Ovary (tissue), 9 donors: ENCODE data around the gene ANTXR2. TPM values are rescaled to one million over a fixed set of nuclear protein-coding genes. Genes with fewer than 3 reads are reported as not detected.

Experiments
- DNase-seq, 5 donors: peaks; one replicate each; pipeline ENCODE4 v3.0.0-alpha.2; 2019 to 2020
- H3K27ac ChIP-seq, 2 donors: fragments of 200-600 bp; one replicate each; pipeline versions ENCODE4 v1.5.1 to v1.8.0; 2019 to 2022
- H3K27me3 ChIP-seq: fragments of 200-600 bp; one replicate; pipeline ENCODE4 v1.8.0; 2022
- H3K36me3 ChIP-seq: fragments of 200-600 bp; sonication (generic); one replicate; pipeline ENCODE4 v1.5.1; 2019
- H3K4me1 ChIP-seq: one replicate; pipeline ENCODE4 v1.8.1; 2013; ENCODE audit warnings: mild to moderate bottlenecking, moderate library complexity; ENCODE audit not compliant: insufficient read depth
- H3K4me3 ChIP-seq: fragments of 200-600 bp; sonication (generic); one replicate; pipeline ENCODE4 v1.5.1; 2017
- H3K9me3 ChIP-seq, 2 donors: fragments of 200-600 bp in 1 of 2; sonication (generic) in 1 of 2; one replicate each; pipeline versions ENCODE4 v1.5.1 to v1.8.1; 2013 to 2019; ENCODE audit warnings: mild to moderate bottlenecking in 1 of 2, moderate library complexity in 1 of 2
- EP300 ChIP-seq: sonication (generic); formaldehyde crosslinking; IDR thresholded peaks from one replicate; pipeline ENCODE4 v1.6.1; 2017; ENCODE audit warnings: antibody characterized with exemption
- POLR2A ChIP-seq: fragments of 450-650 bp; IDR thresholded peaks from one replicate; pipeline ENCODE4 v1.6.1; 2017; ENCODE audit warnings: antibody characterized with exemption, mild to moderate bottlenecking, moderate library complexity
- WGBS, 3 donors: extraction: QIAGEN DNeasy Blood & Tissue Kit in 1 of 3; methylation state at CpG; one replicate each; pipeline versions ENCODE4 v1.1.5 to v1.1.7; 2013 to 2017; 5-methylcytosine and 5-hydroxymethylcytosine counted together
- intact Hi-C, 4 donors: fragments of 100-400 bp; cut with DNase I; formaldehyde crosslinking; loops; one replicate each; pipeline versions ENCODE4 v1.11.0 to v1.15.1; 2022 to 2023
- polyA plus RNA-seq, 2 donors: library from polyadenylated mRNA; stranded (reverse); fragments of 200-250 nt in 1 of 2; fragments of 350-450 nt in 1 of 2; fragmentation: Illumina TruSeq in 1 of 2; extraction: RNeasy Lipid Tissue Mini Kit (QIAGEN cat#74804) in 1 of 2; gene quantifications; one replicate each; pipeline ENCODE4 v1.2.3, GENCODE V29; 2013 to 2014
- total RNA-seq, 7 donors: library from RNA; depleted of rRNA in 2 of 7; stranded (reverse); fragments of >200 nt in 2 of 7; fragmentation: NEBNext Ultra II Directional in 3 of 7; extraction: Animal tissue kit (Norgen Biotek cat#: 25700) in 3 of 7; gene quantifications; one replicate each; pipeline versions ENCODE4 v1.1.0 to v1.2.4, GENCODE V29; 2016 to 2023
- TF ChIP-seq, protein P1 (sequence below), 3 donors: fragments of 450-650 bp in 2 of 3; fragments of 200-600 bp in 1 of 3; IDR thresholded peaks; one replicate each; pipeline versions ENCODE4 v1.5.1 to v1.8.0; 2016 to 2022; ENCODE audit warnings: antibody characterized with exemption in 3 of 3, mild to moderate bottlenecking in 1 of 3
- donor health status: DM: no; HTN: no; CAD: no; lungs with moderate emphysema.
- donor health status: DM: no; HTN: no; CAD: no.
- donor health status: Bipolar disorder and iron deficiency.
- donor health status: DM: yes; HTN: yes; CAD: no.
- donor health status: DM: no; HTN: no; CAD: no.
- donor health status: DM: yes; HTN: yes; CAD: no.

ANTXR2 gene
- total and polyA plus RNA-seq, 9 donors = 64.4 to 231 (median 88.7) TPM

DNA sequence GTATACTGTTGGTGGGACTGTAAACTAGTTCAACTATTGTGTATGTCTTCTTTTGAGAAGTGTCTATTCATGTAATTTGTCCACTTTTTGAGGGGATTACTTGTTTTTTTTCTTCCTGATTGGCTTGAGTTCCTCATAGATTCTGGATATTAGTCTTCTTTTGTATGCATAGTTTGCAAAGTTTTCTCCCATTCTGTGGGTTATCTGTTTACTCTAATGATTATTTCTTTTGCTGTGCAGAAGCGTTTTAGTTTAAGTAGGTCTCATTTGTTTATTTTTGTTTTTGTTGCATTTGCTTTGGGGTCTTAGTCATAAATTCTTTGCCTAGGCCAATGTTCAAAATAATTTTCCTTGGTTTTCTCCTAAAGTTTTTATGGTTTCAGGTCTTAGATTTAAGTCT, 26.6 kb upstream of the ANTXR2 start:
- H3K9me3 ChIP-seq = no peaks in the 10 kb centered on the region
- no peak for DNase-seq
- TF ChIP-seq POLR2A (no peak), EP300 (no peak)
- TF ChIP-seq, protein P1, sequence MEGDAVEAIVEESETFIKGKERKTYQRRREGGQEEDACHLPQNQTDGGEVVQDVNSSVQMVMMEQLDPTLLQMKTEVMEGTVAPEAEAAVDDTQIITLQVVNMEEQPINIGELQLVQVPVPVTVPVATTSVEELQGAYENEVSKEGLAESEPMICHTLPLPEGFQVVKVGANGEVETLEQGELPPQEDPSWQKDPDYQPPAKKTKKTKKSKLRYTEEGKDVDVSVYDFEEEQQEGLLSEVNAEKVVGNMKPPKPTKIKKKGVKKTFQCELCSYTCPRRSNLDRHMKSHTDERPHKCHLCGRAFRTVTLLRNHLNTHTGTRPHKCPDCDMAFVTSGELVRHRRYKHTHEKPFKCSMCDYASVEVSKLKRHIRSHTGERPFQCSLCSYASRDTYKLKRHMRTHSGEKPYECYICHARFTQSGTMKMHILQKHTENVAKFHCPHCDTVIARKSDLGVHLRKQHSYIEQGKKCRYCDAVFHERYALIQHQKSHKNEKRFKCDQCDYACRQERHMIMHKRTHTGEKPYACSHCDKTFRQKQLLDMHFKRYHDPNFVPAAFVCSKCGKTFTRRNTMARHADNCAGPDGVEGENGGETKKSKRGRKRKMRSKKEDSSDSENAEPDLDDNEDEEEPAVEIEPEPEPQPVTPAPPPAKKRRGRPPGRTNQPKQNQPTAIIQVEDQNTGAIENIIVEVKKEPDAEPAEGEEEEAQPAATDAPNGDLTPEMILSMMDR (IDR thresholded peaks at IDR 0.05) = no peak
- H3K27me3 ChIP-seq = no peaks in the 10 kb centered on the region
- no peak overlapping the region for H3K4me3 ChIP-seq
- H3K36me3 ChIP-seq = no peaks in the 10 kb centered on the region
- no peak overlapping the region for H3K27ac ChIP-seq
- WGBS, 3 donors = 69 to 85% (median 77%) methylated on average over 1 of the region's 1 CpG
- peaks cover 2% of the 10 kb centered on the region for H3K4me1 ChIP-seq
- intact Hi-C loops = no loop called here

- WGBS, 3 donors = 96 to 100% (median 98%) methylated on average over 1 of the region's 1 CpG
- no peaks in the 10 kb centered on the region for H3K9me3 ChIP-seq
- H3K27ac ChIP-seq = no peak overlapping the region
- TF ChIP-seq, protein P1 (IDR thresholded peaks at IDR 0.05) = no peak
- TF ChIP-seq POLR2A (no peak), EP300 (no peak)
- H3K4me1 ChIP-seq = peaks cover 2% of the 10 kb centered on the region
- intact Hi-C loops = no loop called here
- no peaks in the 10 kb centered on the region for H3K36me3 ChIP-seq
- DNase-seq = no peak
- H3K27me3 ChIP-seq = no peaks in the 10 kb centered on the region
- no peak overlapping the region for H3K4me3 ChIP-seq
Observed at GRCh38 chr4:80098635-80099034, 25.6 kb upstream of the ANTXR2 start.

- H3K27ac ChIP-seq = no peak overlapping the region
- intact Hi-C loops = no loop called here
- H3K36me3 ChIP-seq = no peaks in the 10 kb centered on the region
- 14 to 29% (median 16%) methylated on average over 4 of the region's 4 CpGs for WGBS, 3 donors
- no peaks in the 10 kb centered on the region for H3K27me3 ChIP-seq
- DNase-seq = peak in 1 of 5 donors; percentile 37
- TF ChIP-seq POLR2A (no peak), EP300 (no peak)
- TF ChIP-seq, protein P1 (IDR thresholded peaks at IDR 0.05) = no peak
- no peaks in the 10 kb centered on the region for H3K9me3 ChIP-seq
- H3K4me1 ChIP-seq = peaks cover 2% of the 10 kb centered on the region
- no peak overlapping the region for H3K4me3 ChIP-seq
Observed at GRCh38 chr4:80097400-80098177, 24.6 kb upstream of the ANTXR2 start.

GRCh38 chr4:80096175-80096850, 23.3 kb upstream of the ANTXR2 start:
- Histone ChIP-seq H3K4me3 (no peak overlapping the region), H3K27me3 (no peaks in the 10 kb centered on the region), H3K9me3 (no peaks in the 10 kb centered on the region), H3K36me3 (no peaks in the 10 kb centered on the region), H3K27ac (no peak overlapping the region), H3K4me1 (peaks cover 2% of the 10 kb centered on the region)
- no peak for DNase-seq
- intact Hi-C loops = no loop called here
- TF ChIP-seq, protein P1 (IDR thresholded peaks at IDR 0.05) = no peak
- 71 to 83% (median 79%) methylated on average over 4 of the region's 4 CpGs for WGBS, 3 donors
